NCI-H2029 treated with DMSO at 0.1 percent for 48 hours (cell line): ENCODE results near the gene ADORA2B.

Source experiments
- DNase-seq: peaks from one replicate; lab custom pipeline; 2025; lab: John Stamatoyannopoulos, UW

Gene ADORA2B

GRCh38 chr17:15996322-15996721, 51.4 kb downstream of the ADORA2B start:
- no peak for DNase-seq

GRCh38 chr17:15998031-15998562, 53.2 kb downstream of the ADORA2B start:
- DNase-seq, result no peak

GRCh38 chr17:15999141-15999973, 54.4 kb downstream of the ADORA2B start, which contains the start of the genes TTC19 and ZSWIM7:
Gene TTC19, plus strand, starts transcription at chr17:15999824. Its CDS starts 25 bp downstream, at chr17:15999849.
Gene ZSWIM7, minus strand, starts transcription at chr17:15999704. Its CDS starts 110 bp downstream, at chr17:15999594.
- DNase-seq, result peak; percentile 33

- DNase-seq, result no peak
Observed at GRCh38 chr17:15999974-16000827, 55.3 kb downstream of the ADORA2B start.

GRCh38 chr17:16001226-16001897, 56.4 kb downstream of the ADORA2B start:
- DNase-seq, result no peak

- no peak for DNase-seq
Observed at GRCh38 chr17:16002708-16003260, 57.9 kb downstream of the ADORA2B start.

- no peak for DNase-seq
Observed at GRCh38 chr17:16003841-16004240, 58.9 kb downstream of the ADORA2B start.

GRCh38 chr17:16005636-16006035, 60.7 kb downstream of the ADORA2B start:
- no peak for DNase-seq

- DNase-seq, result no peak
Observed at GRCh38 chr17:16007439-16007838, 62.5 kb downstream of the ADORA2B start.

GRCh38 chr17:16013943-16014407, 69.0 kb downstream of the ADORA2B start:
- DNase-seq, result no peak

GRCh38 chr17:16019347-16019746, 74.4 kb downstream of the ADORA2B start:
- DNase-seq, result no peak

GRCh38 chr17:16023881-16024280, 79.0 kb downstream of the ADORA2B start:
- DNase-seq, result no peak

GRCh38 chr17:16025202-16025601, 80.3 kb downstream of the ADORA2B start:
- no peak for DNase-seq
